ENCODE results near the gene FREM2.

GRCh38 chr13:38766799-38767198 is 79.9 kb downstream of the FREM2 start:
- TF ChIP-seq, protein P1, sequence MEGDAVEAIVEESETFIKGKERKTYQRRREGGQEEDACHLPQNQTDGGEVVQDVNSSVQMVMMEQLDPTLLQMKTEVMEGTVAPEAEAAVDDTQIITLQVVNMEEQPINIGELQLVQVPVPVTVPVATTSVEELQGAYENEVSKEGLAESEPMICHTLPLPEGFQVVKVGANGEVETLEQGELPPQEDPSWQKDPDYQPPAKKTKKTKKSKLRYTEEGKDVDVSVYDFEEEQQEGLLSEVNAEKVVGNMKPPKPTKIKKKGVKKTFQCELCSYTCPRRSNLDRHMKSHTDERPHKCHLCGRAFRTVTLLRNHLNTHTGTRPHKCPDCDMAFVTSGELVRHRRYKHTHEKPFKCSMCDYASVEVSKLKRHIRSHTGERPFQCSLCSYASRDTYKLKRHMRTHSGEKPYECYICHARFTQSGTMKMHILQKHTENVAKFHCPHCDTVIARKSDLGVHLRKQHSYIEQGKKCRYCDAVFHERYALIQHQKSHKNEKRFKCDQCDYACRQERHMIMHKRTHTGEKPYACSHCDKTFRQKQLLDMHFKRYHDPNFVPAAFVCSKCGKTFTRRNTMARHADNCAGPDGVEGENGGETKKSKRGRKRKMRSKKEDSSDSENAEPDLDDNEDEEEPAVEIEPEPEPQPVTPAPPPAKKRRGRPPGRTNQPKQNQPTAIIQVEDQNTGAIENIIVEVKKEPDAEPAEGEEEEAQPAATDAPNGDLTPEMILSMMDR (IDR thresholded peaks at IDR 0.05): no peak
- no peak for TF ChIP-seq POLR2A (IDR thresholded peaks at IDR 0.05)
